ENCODE results near the gene TICRR. TPM values are rescaled to one million over a fixed set of nuclear protein-coding genes. Genes with fewer than 3 reads are reported as not detected.

Gene TICRR
- total and polyA plus RNA-seq, 2 of the 13 experiments (the other 11 are each of a cell fraction or from before 2014, with no cell fraction given) = 4.1 to 14.3 TPM

DNA sequence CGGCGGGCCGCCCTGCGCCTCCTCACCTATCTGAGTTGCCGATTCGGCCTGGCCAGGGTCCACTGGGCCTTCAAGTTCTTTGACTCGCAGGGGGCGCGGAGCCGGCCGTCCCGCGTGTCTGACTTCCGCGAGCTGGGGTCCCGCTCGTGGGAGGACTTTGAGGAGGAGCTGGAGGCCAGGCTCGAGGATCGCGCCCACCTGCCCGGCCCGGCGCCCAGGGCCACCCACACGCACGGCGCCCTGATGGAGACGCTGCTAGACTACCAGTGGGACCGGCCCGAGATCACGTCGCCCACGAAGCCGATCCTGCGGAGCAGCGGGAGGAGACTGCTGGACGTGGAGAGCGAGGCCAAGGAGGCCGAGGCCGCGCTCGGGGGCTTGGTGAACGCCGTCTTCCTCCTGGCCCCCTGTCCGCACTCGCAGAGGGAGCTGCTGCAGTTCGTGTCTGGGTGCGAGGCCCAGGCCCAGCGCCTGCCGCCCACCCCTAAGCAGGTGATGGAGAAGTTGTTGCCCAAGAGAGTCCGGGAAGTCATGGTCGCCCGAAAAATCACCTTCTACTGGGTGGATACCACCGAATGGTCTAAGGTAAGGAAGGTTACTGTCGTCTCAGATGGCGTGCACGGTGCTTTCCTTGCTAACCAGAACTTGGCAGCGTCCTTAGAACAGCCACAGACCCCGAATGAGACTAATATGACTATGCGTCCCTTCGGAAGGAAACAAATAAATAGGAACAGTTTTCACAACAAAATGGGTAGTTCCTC is 567 bp downstream of the TICRR start (continued):
- TF ChIP-seq AFF4 (CRISPR knock-in tag; IDR thresholded peaks at IDR 0.05) (no peak), RXRB (CRISPR knock-in tag; IDR thresholded peaks at IDR 0.05; ENCODE audit: borderline replicate concordance) (no peak), LCORL (IDR thresholded peaks at IDR 0.05) (no peak), LCORL (CRISPR knock-in tag; IDR thresholded peaks at IDR 0.05) (0 out of 2 replicates have a peak, but pooled peaks have one; percentile 24), ZNF607 (CRISPR knock-in tag; IDR thresholded peaks at IDR 0.05; ENCODE audit: borderline replicate concordance) (no peak), U2AF2 (IDR thresholded peaks at IDR 0.05; ENCODE audit: low read depth, low read length) (no peak), ZNF205 (CRISPR knock-in tag; IDR thresholded peaks at IDR 0.05) (no peak), HNRNPLL (IDR thresholded peaks at IDR 0.05; ENCODE audit: low read depth, low read length, poor library complexity, severe bottlenecking) (no peak), ZBED4 (CRISPR knock-in tag; IDR thresholded peaks at IDR 0.05; ENCODE audit: borderline replicate concordance) (no peak), ZNF703 (CRISPR knock-in tag; IDR thresholded peaks at IDR 0.05; ENCODE audit: borderline replicate concordance) (no peak), PAWR (CRISPR knock-in tag; IDR thresholded peaks at IDR 0.05; ENCODE audit: borderline replicate concordance) (no peak), ZNF136 (CRISPR knock-in tag; IDR thresholded peaks at IDR 0.05; ENCODE audit: low read depth) (no peak), NFRKB (IDR thresholded peaks at IDR 0.05) (no peak)
- TF ChIP-seq, protein P1, sequence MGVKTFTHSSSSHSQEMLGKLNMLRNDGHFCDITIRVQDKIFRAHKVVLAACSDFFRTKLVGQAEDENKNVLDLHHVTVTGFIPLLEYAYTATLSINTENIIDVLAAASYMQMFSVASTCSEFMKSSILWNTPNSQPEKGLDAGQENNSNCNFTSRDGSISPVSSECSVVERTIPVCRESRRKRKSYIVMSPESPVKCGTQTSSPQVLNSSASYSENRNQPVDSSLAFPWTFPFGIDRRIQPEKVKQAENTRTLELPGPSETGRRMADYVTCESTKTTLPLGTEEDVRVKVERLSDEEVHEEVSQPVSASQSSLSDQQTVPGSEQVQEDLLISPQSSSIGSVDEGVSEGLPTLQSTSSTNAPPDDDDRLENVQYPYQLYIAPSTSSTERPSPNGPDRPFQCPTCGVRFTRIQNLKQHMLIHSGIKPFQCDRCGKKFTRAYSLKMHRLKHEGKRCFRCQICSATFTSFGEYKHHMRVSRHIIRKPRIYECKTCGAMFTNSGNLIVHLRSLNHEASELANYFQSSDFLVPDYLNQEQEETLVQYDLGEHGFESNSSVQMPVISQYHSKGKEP (CRISPR knock-in tag; IDR thresholded peaks at IDR 0.05) = no peak
- TF ChIP-seq, protein P2, sequence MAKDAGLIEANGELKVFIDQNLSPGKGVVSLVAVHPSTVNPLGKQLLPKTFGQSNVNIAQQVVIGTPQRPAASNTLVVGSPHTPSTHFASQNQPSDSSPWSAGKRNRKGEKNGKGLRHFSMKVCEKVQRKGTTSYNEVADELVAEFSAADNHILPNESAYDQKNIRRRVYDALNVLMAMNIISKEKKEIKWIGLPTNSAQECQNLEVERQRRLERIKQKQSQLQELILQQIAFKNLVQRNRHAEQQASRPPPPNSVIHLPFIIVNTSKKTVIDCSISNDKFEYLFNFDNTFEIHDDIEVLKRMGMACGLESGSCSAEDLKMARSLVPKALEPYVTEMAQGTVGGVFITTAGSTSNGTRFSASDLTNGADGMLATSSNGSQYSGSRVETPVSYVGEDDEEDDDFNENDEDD (CRISPR knock-in tag; IDR thresholded peaks at IDR 0.05; ENCODE audit: borderline replicate concordance) = no peak
- TF ChIP-seq, protein P3, sequence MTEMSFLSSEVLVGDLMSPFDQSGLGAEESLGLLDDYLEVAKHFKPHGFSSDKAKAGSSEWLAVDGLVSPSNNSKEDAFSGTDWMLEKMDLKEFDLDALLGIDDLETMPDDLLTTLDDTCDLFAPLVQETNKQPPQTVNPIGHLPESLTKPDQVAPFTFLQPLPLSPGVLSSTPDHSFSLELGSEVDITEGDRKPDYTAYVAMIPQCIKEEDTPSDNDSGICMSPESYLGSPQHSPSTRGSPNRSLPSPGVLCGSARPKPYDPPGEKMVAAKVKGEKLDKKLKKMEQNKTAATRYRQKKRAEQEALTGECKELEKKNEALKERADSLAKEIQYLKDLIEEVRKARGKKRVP (CRISPR knock-in tag; IDR thresholded peaks at IDR 0.05) = no peak
